Smooth muscle cell (in vitro differentiated cells): ENCODE measurements around the gene FOXC2. TPM values are rescaled to one million over a fixed set of nuclear protein-coding genes. Genes with fewer than 3 reads are reported as not detected.

Experiments used
- DNase-seq: peaks from one replicate; lab custom pipeline; 2025; ENCODE audit not compliant: unreplicated experiment; lab: John Stamatoyannopoulos, UW
- H2AFZ ChIP-seq: fragments of 200-600 bp; sonication (generic); 2 replicates; pipeline ENCODE4 v1.6.0; 2016; ENCODE audit warnings: antibody characterized with exemption, low read depth, mild to moderate bottlenecking
- H3F3A ChIP-seq: fragments of 200-600 bp; sonication (generic); 2 replicates; pipeline ENCODE4 v1.6.0; 2017; ENCODE audit warnings: antibody characterized with exemption, low read depth
- H3K27ac ChIP-seq: fragments of 200-600 bp; sonication (generic); 2 replicates; pipeline ENCODE4 v1.5.1; 2016; ENCODE audit warnings: low read depth, mild to moderate bottlenecking
- H3K27me3 ChIP-seq: fragments of 200-600 bp; sonication (generic); 2 replicates; pipeline ENCODE4 v1.6.1; 2016; ENCODE audit warnings: low read depth, mild to moderate bottlenecking
- H3K36me3 ChIP-seq: fragments of 200-600 bp; sonication (generic); 2 replicates; pipeline ENCODE4 v1.5.1; 2016; ENCODE audit warnings: low read depth
- H3K4me1 ChIP-seq: fragments of 200-600 bp; sonication (generic); 2 replicates; pipeline ENCODE4 v1.5.1; 2016; ENCODE audit warnings: low read depth
- H3K4me2 ChIP-seq: fragments of 200-600 bp; sonication (generic); 2 replicates; pipeline ENCODE4 v1.6.0; 2016; ENCODE audit warnings: mild to moderate bottlenecking
- H3K4me3 ChIP-seq: fragments of 200-600 bp; sonication (generic); 2 replicates; pipeline ENCODE4 v1.5.1; 2016; ENCODE audit warnings: mild to moderate bottlenecking
- H3K79me2 ChIP-seq: fragments of 200-600 bp; sonication (generic); 2 replicates; pipeline ENCODE4 v1.6.0; 2016; ENCODE audit warnings: low read depth, mild to moderate bottlenecking
- H3K9ac ChIP-seq: fragments of 200-600 bp; sonication (generic); 2 replicates; pipeline ENCODE4 v1.6.0; 2016; ENCODE audit warnings: low read depth
- H3K9me3 ChIP-seq: fragments of 200-600 bp; sonication (generic); replicated peaks from 2 replicates; pipeline ENCODE4 v1.5.1; 2016; ENCODE audit warnings: low read depth
- H4K20me1 ChIP-seq: fragments of 200-600 bp; sonication (generic); 2 replicates; pipeline ENCODE4 v1.6.0; 2016; ENCODE audit warnings: low read depth
- WGBS: methylation state at CpG from one replicate; pipeline ENCODE4 v1.1.7; 2016; ENCODE audit warnings: low lambda C conversion rate; 5-methylcytosine and 5-hydroxymethylcytosine counted together
- polyA plus RNA-seq: library from polyadenylated mRNA; unstranded; fragments of >200 nt; fragmentation: Nextera tagmentation; extraction: Ambion mirVana; gene quantifications from 2 replicates; pipeline ENCODE4 v1.2.1, GENCODE V29; 2016
- total RNA-seq: library from RNA; depleted of rRNA; stranded (reverse); fragments of >200 nt; gene quantifications from 2 replicates; pipeline ENCODE4 v1.2.3, GENCODE V29; 2014
- TF ChIP-seq, protein P1 (sequence below): fragments of 200-600 bp; sonication (generic); IDR thresholded peaks from 2 replicates; pipeline ENCODE4 v1.5.1; 2017; ENCODE audit warnings: borderline replicate concordance, mild to moderate bottlenecking, antibody characterized with exemption; ENCODE audit not compliant: insufficient read depth, poor library complexity, severe bottlenecking

FOXC2 gene
- total and polyA plus RNA-seq, 2 experiments from 2014 or later, result 2.7 to 18.0 TPM

- Histone ChIP-seq H3K79me2 (no peaks in the 10 kb centered on the region), H3K4me3 (no peak overlapping the region), H3F3A (no peaks in the 10 kb centered on the region), H2AFZ (no peak overlapping the region), H3K4me1 (no peaks in the 10 kb centered on the region), H3K27me3 (no peaks in the 10 kb centered on the region), H4K20me1 (peaks cover 7% of the 10 kb centered on the region), H3K27ac (no peak overlapping the region), H3K9ac (no peak overlapping the region), H3K9me3 (no peaks in the 10 kb centered on the region), H3K4me2 (no peak overlapping the region), H3K36me3 (peaks cover 3% of the 10 kb centered on the region)
- TF ChIP-seq, protein P1, sequence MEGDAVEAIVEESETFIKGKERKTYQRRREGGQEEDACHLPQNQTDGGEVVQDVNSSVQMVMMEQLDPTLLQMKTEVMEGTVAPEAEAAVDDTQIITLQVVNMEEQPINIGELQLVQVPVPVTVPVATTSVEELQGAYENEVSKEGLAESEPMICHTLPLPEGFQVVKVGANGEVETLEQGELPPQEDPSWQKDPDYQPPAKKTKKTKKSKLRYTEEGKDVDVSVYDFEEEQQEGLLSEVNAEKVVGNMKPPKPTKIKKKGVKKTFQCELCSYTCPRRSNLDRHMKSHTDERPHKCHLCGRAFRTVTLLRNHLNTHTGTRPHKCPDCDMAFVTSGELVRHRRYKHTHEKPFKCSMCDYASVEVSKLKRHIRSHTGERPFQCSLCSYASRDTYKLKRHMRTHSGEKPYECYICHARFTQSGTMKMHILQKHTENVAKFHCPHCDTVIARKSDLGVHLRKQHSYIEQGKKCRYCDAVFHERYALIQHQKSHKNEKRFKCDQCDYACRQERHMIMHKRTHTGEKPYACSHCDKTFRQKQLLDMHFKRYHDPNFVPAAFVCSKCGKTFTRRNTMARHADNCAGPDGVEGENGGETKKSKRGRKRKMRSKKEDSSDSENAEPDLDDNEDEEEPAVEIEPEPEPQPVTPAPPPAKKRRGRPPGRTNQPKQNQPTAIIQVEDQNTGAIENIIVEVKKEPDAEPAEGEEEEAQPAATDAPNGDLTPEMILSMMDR, result no peak
- 98% methylated on average over 19 of the region's 19 CpGs for WGBS
- no peak for DNase-seq
Observed at GRCh38 chr16:86545954-86546637, 20.5 kb upstream of the FOXC2 start.

- H3K9ac ChIP-seq, result no peak overlapping the region
- H3K79me2 ChIP-seq, result no peaks in the 10 kb centered on the region
- H3K4me3 ChIP-seq, result no peak overlapping the region
- H3K27ac ChIP-seq, result no peak overlapping the region
- WGBS, result 90% methylated on average over 8 of the region's 8 CpGs
- no peaks in the 10 kb centered on the region for H3K4me1 ChIP-seq
- no peak for DNase-seq
- no peaks in the 10 kb centered on the region for H3K27me3 ChIP-seq
- H3K36me3 ChIP-seq, result peaks cover 3% of the 10 kb centered on the region
- no peak overlapping the region for H3K4me2 ChIP-seq
- H4K20me1 ChIP-seq, result peaks cover 7% of the 10 kb centered on the region
- TF ChIP-seq, protein P1, result no peak
- no peaks in the 10 kb centered on the region for H3F3A ChIP-seq
- H3K9me3 ChIP-seq, result no peaks in the 10 kb centered on the region
- H2AFZ ChIP-seq, result no peak overlapping the region
Observed at GRCh38 chr16:86546638-86547013, 20.0 kb upstream of the FOXC2 start.

DNA sequence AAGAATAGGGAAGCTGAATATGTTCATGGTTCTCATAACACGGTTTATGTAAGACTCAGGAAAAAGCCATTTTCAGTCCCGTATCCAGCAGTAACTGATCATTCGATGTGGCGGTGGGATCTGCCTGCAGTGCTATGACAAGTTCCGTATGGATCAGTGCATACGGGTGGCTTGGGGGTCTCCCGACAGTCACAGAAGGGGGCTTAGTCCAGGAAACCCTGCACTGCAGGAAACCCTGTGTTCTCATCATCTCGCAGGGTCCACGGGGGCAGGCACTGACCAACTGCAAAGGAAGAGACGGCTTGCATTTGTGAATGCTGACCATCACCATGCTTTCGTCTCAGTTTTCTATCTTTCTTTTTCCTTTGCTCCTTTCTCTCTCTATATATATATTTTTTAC, 19.3 kb upstream of the FOXC2 start:
- Histone ChIP-seq H3K4me3 (no peak overlapping the region), H3K36me3 (peaks cover 3% of the 10 kb centered on the region)

More for the DNA sequence above, 19.3 kb upstream of the FOXC2 start:
- Histone ChIP-seq H3K27me3 (no peaks in the 10 kb centered on the region), H3K4me2 (no peak overlapping the region), H3K9ac (no peak overlapping the region), H3K79me2 (no peaks in the 10 kb centered on the region), H3K27ac (no peak overlapping the region), H2AFZ (no peak overlapping the region), H4K20me1 (peaks cover 7% of the 10 kb centered on the region), H3K4me1 (no peaks in the 10 kb centered on the region), H3K9me3 (no peaks in the 10 kb centered on the region), H3F3A (no peaks in the 10 kb centered on the region)
- 97% methylated on average over 11 of the region's 11 CpGs for WGBS
- TF ChIP-seq, protein P1, result no peak
- DNase-seq, result no peak
